Measurements from ENCODE around the gene EEPD1. TPM values are rescaled to one million over a fixed set of nuclear protein-coding genes. Genes with fewer than 3 reads are reported as not detected.
"Not testable (repeated sequence)": the region's sequence is repeated elsewhere in the genome, so short reads cannot be mapped to it uniquely, and the experiment has no call there.

EEPD1 gene
- total RNA-seq, 1 experiment from 2014 or later = 26.3 TPM

GRCh38 chr7:36214608-36215456 is 61.8 kb downstream of the EEPD1 start:
- DNase-seq (ENCODE audit: low spot score) = no peak

DNA sequence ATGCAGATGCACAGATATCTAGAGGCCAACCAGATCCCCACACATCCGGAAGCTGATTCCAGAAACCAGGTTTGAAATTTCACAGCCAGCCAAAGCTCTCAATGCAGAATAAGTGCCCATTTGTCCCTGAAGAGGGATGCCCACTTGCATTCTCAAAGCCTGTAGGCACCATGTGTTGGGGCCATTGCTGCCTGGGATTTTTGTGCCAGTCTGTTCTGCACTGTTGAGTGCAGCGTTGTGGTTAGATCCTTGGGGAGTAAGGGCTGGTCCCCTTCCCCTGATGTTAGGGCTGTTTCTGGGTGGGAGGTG is 62.4 kb downstream of the EEPD1 start:
- DNase-seq (ENCODE audit: low spot score) = no peak

- DNase-seq (ENCODE audit: low spot score) = no peak
Observed at GRCh38 chr7:36216063-36216684, 63.1 kb downstream of the EEPD1 start.

DNA sequence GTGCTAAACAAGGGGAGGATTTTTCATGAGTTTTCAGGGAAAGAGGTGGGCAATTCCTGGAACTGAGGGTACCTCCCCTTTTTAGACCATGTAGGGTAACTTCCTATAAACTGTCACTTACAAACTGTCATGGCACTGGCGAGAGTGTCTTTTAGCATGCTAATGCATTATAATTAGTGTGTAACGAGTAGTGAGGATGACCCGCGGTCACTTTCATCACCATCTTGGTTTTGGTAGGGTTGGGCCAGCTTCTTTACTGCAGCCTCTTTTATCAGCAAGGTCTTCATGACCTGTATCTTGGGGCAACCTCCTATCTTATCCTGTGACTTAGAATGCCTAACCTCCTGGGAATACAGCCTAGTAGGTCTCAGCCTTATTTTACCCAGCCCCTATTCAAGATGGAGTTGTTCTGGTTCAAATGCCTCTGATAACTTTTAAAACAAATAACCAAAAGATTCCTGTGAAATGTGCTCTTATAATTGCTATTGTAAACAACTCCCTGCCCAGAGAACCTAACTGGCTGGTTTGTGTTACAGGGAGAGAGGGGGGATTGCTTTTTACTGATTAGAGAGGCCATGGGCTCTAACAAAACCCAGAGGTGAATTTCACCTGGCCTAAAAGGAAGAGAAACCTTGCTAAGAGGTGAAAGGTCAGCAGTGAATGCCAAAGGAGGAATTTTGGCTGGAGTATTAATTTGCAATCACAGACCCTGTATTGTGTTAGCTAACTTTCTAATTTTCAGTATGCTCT is 64.3 kb downstream of the EEPD1 start:
- no peak for DNase-seq (ENCODE audit: low spot score)

GRCh38 chr7:36217961-36218284 is 64.9 kb downstream of the EEPD1 start:
- no peak for DNase-seq (ENCODE audit: low spot score)

GRCh38 chr7:36219429-36219828 is 66.4 kb downstream of the EEPD1 start:
- no peak for DNase-seq (ENCODE audit: low spot score)

GRCh38 chr7:36223851-36224250 is 70.8 kb downstream of the EEPD1 start:
- no peak for DNase-seq (ENCODE audit: low spot score)

- no peak for DNase-seq (ENCODE audit: low spot score)
Observed at GRCh38 chr7:36224934-36225858, 72.1 kb downstream of the EEPD1 start.

DNA sequence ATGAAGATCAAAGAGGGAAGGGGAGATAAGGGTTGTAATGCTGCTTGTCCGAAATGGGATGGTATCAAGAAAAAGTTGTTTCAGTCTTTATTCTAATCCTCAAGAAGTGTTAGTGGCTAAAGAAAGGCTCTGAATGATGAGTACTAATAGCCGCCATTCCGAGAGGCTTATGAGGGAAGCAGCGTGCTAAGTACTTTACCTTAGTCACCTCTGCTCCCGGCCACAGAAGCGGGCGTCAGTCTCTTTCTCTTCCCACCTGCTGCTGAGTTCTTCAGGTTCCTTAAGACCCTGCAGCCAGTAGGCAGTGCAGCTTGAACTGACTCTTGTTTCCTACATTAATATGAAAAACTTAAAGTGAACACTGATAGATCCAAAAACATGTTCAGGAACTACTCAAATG is 73.1 kb downstream of the EEPD1 start:
- no peak for DNase-seq (ENCODE audit: low spot score)

DNA sequence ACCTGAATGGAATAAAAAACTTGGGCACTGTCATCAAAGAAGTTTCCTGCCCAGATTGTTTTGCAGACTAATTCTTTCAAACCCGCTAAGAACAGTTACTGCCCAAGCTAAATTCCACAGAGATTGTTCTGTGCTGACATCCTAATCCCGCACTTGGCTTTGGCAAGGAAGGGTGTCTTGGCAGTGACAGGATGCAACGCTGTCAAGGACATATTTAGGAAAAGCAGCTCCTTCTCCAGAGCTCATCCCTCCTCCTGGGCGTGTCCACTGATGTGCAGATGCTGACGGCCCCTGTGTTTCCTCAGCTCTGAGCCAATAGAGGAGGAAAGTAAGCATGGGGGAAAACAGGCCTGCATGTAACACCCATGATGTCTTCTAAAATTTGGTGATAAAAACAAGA is 74.2 kb downstream of the EEPD1 start:
- peak; percentile 37 for DNase-seq (ENCODE audit: low spot score)

DNA sequence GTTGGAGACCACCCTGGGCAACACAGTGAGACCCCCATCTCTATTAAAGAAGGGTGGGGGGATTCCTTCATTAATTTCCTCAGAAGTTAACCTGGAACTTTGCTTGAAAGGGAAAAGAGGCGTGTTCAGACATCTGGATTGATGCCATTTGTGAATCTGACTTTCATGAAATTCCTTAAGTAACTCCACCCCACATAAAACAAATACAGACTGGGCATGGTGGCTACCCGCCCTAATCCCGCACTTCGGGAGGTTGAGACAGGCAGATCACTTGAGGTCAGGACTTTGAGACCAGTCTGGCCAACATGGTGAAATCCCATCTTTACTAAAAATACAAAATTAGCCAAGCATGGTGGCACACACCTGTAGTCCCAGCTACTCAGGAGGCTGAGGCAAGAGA is 75.0 kb downstream of the EEPD1 start:
- DNase-seq (ENCODE audit: low spot score) = no peak

DNA sequence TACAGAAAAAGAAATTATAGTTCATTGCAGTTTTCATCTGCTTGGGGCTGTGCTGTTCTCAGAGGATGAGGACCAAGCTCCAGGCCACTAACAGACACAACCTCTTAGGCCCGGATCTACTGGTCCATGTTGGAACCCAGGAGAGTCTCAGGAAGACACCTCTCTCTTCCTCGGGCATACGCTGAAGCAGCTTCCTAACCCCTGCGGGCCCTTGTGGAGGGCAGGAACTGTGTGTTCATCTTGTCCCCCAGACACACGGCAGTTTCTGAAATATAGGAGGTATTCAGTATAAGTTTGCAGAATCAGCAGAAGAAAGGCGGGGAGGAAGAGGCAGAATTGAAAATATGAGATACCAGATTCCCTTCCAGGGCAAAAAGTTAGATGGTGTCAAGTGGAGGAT is 78.4 kb downstream of the EEPD1 start:
- no peak for DNase-seq (ENCODE audit: low spot score)

DNA sequence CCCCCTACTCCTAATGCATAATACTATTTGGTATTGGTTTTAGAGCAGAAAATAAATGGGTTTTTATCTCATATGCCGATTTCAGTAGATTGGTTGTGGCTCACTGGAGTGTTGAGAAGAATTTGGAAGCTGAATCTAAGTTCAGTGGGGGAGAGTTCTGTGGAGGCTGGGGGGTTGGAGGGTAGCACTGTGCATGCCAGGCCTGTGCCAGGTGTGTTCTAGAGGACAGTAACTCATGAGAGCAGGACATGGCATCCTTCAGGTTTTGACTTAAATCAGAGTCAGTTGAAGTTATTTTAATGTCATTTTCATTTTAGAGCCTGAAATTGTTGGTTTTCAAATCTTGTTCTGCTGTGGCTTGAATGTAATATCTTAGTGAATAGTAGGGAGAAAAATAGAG is 79.5 kb downstream of the EEPD1 start:
- DNase-seq (ENCODE audit: low spot score) = no peak

GRCh38 chr7:36232971-36233550 is 80.0 kb downstream of the EEPD1 start:
- DNase-seq (ENCODE audit: low spot score) = no peak

GRCh38 chr7:36236073-36236472 is 83.0 kb downstream of the EEPD1 start:
- DNase-seq (ENCODE audit: low spot score) = no peak

- no peak for DNase-seq (ENCODE audit: low spot score)
Observed at GRCh38 chr7:36238138-36238537, 85.1 kb downstream of the EEPD1 start.

- not testable (repeated sequence) for DNase-seq (ENCODE audit: low spot score)
Observed at GRCh38 chr7:36243356-36243755, 90.3 kb downstream of the EEPD1 start.

DNA sequence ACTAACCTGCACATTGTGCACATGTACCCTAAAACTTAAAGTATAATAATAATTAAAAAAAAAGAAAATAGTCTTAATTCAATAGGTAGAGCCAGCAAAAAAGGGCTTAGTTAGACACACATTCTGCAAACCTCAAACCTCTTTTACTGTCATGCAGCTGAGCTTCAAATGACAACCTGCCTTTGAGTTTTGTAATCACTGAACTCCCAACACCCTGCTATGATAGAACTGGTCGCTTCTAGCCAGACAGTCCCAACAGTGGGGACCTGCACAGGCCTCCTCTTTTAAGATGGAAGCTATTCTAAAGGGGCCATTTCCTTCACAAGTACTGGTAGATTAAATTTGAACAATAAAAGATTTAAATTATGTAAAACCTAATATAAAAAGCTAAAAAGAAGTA is 90.9 kb downstream of the EEPD1 start:
- DNase-seq (ENCODE audit: low spot score) = not testable (repeated sequence)

DNA sequence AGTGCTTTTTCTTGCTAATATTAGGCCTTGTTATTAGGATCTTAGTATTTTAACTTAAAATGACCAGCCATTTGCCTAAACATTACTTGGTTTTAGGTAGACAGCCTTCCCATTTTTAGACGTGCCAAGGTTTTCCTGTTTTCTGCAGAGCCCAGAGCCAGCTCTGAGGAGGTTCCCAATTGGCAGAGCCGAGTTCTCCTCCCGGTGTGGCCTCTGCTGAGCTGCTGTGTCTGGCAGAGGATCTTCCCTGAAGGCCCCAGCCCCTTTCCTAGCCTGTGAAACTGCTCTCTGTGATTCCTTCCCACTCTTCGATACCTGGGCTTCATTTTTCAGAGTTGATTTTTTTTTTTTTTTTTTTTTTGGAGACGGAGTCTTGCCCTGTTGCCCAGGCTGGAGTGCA is 91.4 kb downstream of the EEPD1 start:
- DNase-seq (ENCODE audit: low spot score) = no peak

GRCh38 chr7:36245684-36246299 is 92.7 kb downstream of the EEPD1 start:
- no peak for DNase-seq (ENCODE audit: low spot score)

DNA sequence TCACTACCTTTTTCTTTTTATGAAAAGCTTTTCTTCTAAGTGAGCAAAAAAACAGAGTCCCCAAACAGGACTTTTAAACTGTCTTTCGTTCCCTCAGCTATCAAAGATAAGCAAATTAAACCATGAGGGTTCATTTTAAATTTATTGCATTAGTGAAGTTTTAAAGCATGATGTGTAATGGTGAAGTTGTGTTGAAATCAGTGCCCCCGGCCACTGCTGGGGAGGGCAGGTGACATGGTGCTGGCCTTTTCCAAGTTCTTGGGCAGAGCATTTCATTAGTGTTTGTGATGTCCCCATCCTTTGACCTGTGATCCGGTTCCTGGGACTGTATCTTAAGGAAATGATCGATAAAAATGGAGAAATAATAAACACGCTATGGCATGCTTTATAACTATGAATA is 96.0 kb downstream of the EEPD1 start:
- DNase-seq (ENCODE audit: low spot score) = no peak

Measured in A172 (cell line).